GM12878 (cell line): ENCODE results near the gene TDRD12. TPM values are rescaled to one million over a fixed set of nuclear protein-coding genes. Genes with fewer than 3 reads are reported as not detected.

Experiments used
- ATAC-seq: fragments of 200-7000 bp; cut with Tn5 transposase; 3 replicates; pipeline ENCODE4 v1.9.1; 2020; ENCODE audit warnings: mild to moderate bottlenecking, moderate library complexity
- BruUV-seq: library from RNA; stranded (reverse); fragments of 400-500 nt; replicated peaks from 2 replicates; lab custom pipeline; 2021; lab: Mats Ljungman, UMichigan
- CTCF ChIA-PET: fragments of 300-600 bp; sonication (Branson Sonifier 250); formaldehyde crosslinking; extraction: SDS; loops from one replicate; lab custom pipeline; 2021; ENCODE audit warnings: inconsistent platforms; lab: Yijun Ruan, JAX
- POLR2A ChIA-PET: fragments of 350-600 bp; formaldehyde crosslinking; extraction: SDS; loops from one replicate; lab custom pipeline; 2021; ENCODE audit warnings: inconsistent platforms; lab: Charles Lee
- RAD21 ChIA-PET: fragments of 300-600 bp; sonication (Branson Sonifier 250); formaldehyde crosslinking; loops from one replicate; lab custom pipeline; 2023; ENCODE audit warnings: antibody characterized with exemption; ENCODE audit not compliant: unreplicated experiment; lab: Charles Lee
- SMC1A ChIA-PET: fragments of 300-600 bp; sonication (Branson Sonifier 250); formaldehyde crosslinking; loops from one replicate; lab custom pipeline; 2023; ENCODE audit not compliant: unreplicated experiment, uncharacterized antibody; lab: Charles Lee
- DNase-seq: peaks from one replicate; pipeline ENCODE4 v3.0.0-alpha.2; 2011; ENCODE audit warnings: low read depth, low spot score
- FAIRE-seq: peaks from 3 replicates; lab custom pipeline; 2011; peaks lifted over from hg19 to GRCh38; lab: Jason Lieb, UNC
- H2AFZ ChIP-seq: 2 replicates; pipeline ENCODE4 v1.6.0; 2011; ENCODE audit warnings: low read depth, low read length, control low read depth; ENCODE audit not compliant: control insufficient read depth
- H3K27ac ChIP-seq: 2 replicates; pipeline ENCODE4 v1.5.1; 2011; ENCODE audit warnings: control low read depth; ENCODE audit not compliant: control insufficient read depth, insufficient read depth
- H3K27me3 ChIP-seq, 2 experiments: replicated peaks in 1 of 2; 2 replicates each; pipeline versions ENCODE4 v1.6.0 to v1.6.1; 2011; ENCODE audit warnings: low read length in 1 of 2; ENCODE audit not compliant: control insufficient read depth in 2 of 2, insufficient read depth in 2 of 2
- H3K36me3 ChIP-seq, 2 experiments: 2 replicates each; pipeline ENCODE4 v1.5.1; 2011; ENCODE audit warnings: low read length in 1 of 2; ENCODE audit not compliant: control insufficient read depth in 2 of 2, insufficient read depth in 2 of 2
- H3K4me1 ChIP-seq: 2 replicates; pipeline ENCODE4 v1.6.1; 2011; ENCODE audit warnings: mild to moderate bottlenecking, low read length, moderate library complexity, mixed read lengths; ENCODE audit not compliant: control insufficient read depth, insufficient read depth
- H3K4me2 ChIP-seq: 2 replicates; pipeline ENCODE4 v1.6.0; 2011; ENCODE audit warnings: control low read depth; ENCODE audit not compliant: control insufficient read depth, insufficient read depth
- H3K4me3 ChIP-seq: fragments of 200-600 bp; sonication (generic); 2 replicates; pipeline ENCODE4 v1.5.1; 2016
- H3K79me2 ChIP-seq: 2 replicates; pipeline ENCODE4 v1.6.0; 2011; ENCODE audit warnings: low read length; ENCODE audit not compliant: control insufficient read depth, insufficient read depth
- H3K9ac ChIP-seq: 2 replicates; pipeline ENCODE4 v1.8.0; 2011; ENCODE audit warnings: low read length, control low read depth, mixed read lengths; ENCODE audit not compliant: control insufficient read depth, insufficient read depth
- H3K9me3 ChIP-seq: replicated peaks from 3 replicates; pipeline ENCODE4 v1.5.1; 2011; ENCODE audit warnings: mild to moderate bottlenecking, low read length; ENCODE audit not compliant: control insufficient read depth, insufficient read depth
- H4K20me1 ChIP-seq: 2 replicates; pipeline ENCODE4 v1.6.0; 2011; ENCODE audit not compliant: control insufficient read depth, insufficient read depth
- BCLAF1 ChIP-seq: fragments of 450-650 bp; IDR thresholded peaks from 2 replicates; pipeline ENCODE4 v1.6.1; 2017; ENCODE audit warnings: antibody characterized with exemption, mild to moderate bottlenecking, moderate library complexity
- CBFB ChIP-seq: IDR thresholded peaks from 2 replicates; pipeline ENCODE4 v1.6.1; 2016; ENCODE audit warnings: antibody characterized with exemption, low read depth
- CBX5 ChIP-seq: sonication (generic); IDR thresholded peaks from 2 replicates; pipeline ENCODE4 v1.6.1; 2016; ENCODE audit warnings: low read depth, moderate library complexity, mild to moderate bottlenecking, inconsistent platforms
- CEBPB ChIP-seq, 2 experiments: fragments of 150-350 bp in 1 of 2; IDR thresholded peaks; 2 replicates each; pipeline ENCODE4 v1.6.1; 2012 to 2014; ENCODE audit warnings: low read depth in 2 of 2, low read length in 2 of 2, borderline replicate concordance in 1 of 2, inconsistent platforms in 1 of 2
- CREB1 ChIP-seq: IDR thresholded peaks from 2 replicates; pipeline ENCODE4 v1.6.1; 2012; ENCODE audit warnings: low read depth, mild to moderate bottlenecking, inconsistent platforms
- GABPA ChIP-seq: IDR thresholded peaks from 2 replicates; pipeline ENCODE4 v1.6.1; 2014; ENCODE audit warnings: antibody characterized with exemption, low read depth, mild to moderate bottlenecking, inconsistent platforms
- HDAC2 ChIP-seq: fragments of 200-600 bp; sonication (generic); IDR thresholded peaks from 2 replicates; pipeline ENCODE4 v1.6.1; 2017
- NBN ChIP-seq: fragments of 450-650 bp; IDR thresholded peaks from 2 replicates; pipeline ENCODE4 v1.6.1; 2016
- REST ChIP-seq: IDR thresholded peaks from 2 replicates; pipeline ENCODE4 v1.6.1; 2012; ENCODE audit warnings: mild to moderate bottlenecking, low read depth, low read length
- RUNX3 ChIP-seq: IDR thresholded peaks from 2 replicates; pipeline ENCODE4 v1.6.1; 2012; ENCODE audit warnings: low read length, inconsistent platforms
- SREBF1 ChIP-seq: IDR thresholded peaks from 2 replicates; pipeline ENCODE4 v1.6.1; 2012; ENCODE audit warnings: mild to moderate bottlenecking, low read length
- STAT1 ChIP-seq: fragments of 450-650 bp; conservative IDR thresholded peaks from 2 replicates; pipeline ENCODE4 v1.6.1; 2014; ENCODE audit warnings: antibody characterized with exemption, mild to moderate bottlenecking
- TARDBP ChIP-seq: IDR thresholded peaks from 2 replicates; pipeline ENCODE4 v1.6.1; 2016; ENCODE audit warnings: borderline replicate concordance
- TCF12 ChIP-seq: IDR thresholded peaks from 2 replicates; pipeline ENCODE4 v1.6.1; 2011; ENCODE audit warnings: low read depth, mild to moderate bottlenecking, low read length
- USF1 ChIP-seq: IDR thresholded peaks from 2 replicates; pipeline ENCODE4 v1.6.1; 2011; ENCODE audit warnings: borderline replicate concordance, low read depth, mild to moderate bottlenecking, moderate library complexity, mixed read lengths, low read length; ENCODE audit not compliant: insufficient read depth; ENCODE audit errors: extremely low read length
- YBX1 ChIP-seq: fragments of 450-650 bp; IDR thresholded peaks from 2 replicates; pipeline ENCODE4 v1.6.1; 2016; ENCODE audit warnings: antibody characterized with exemption
- WGBS: methylation state at CpG from one replicate; pipeline ENCODE4 v1.1.6; 2016; ENCODE audit warnings: low lambda C conversion rate; ENCODE audit not compliant: insufficient replicate concordance, insufficient coverage; ENCODE audit errors: missing lambda C conversion rate; 5-methylcytosine and 5-hydroxymethylcytosine counted together
- in situ Hi-C: fragments of 300-500 bp; cut with MboI; formaldehyde crosslinking; loops from 9 replicates; pipeline ENCODE4 v1.14.3; 2018; ENCODE audit warnings: mixed read lengths
- intact Hi-C: fragments of 100-400 bp; cut with micrococcal nuclease; formaldehyde crosslinking; loops from one replicate; pipeline ENCODE4 v1.14.2; 2022; ENCODE audit not compliant: unreplicated experiment
- polyA plus RNA-seq, 11 experiments: library from polyadenylated mRNA; depleted of rRNA in 4 of 11; unstranded in 6 of 11; stranded (reverse) in 5 of 11; fragments of >200 nt; fragmentation: Nextera tagmentation in 4 of 11; fragmentation: Illumina TruSeq in 1 of 11; extraction: Ambion mirVana in 4 of 11; extraction: Trizol in 1 of 11; gene quantifications; 1 replicate in 1 of 11; 2 replicates in 10 of 11; pipeline versions ENCODE4 v1.2.1 to v1.2.3, GENCODE V29; 2011 to 2016; ENCODE audit warnings: inconsistent platforms in 2 of 11, missing spikeins in 2 of 11, low read depth in 1 of 11
- total RNA-seq, 4 experiments: library from RNA; depleted of rRNA in 3 of 4; stranded (reverse); fragments of >200 nt in 3 of 4; fragmentation: Illumina TruSeq in 1 of 4; extraction: Trizol in 1 of 4; gene quantifications; 2 replicates each; pipeline versions ENCODE4 v1.2.1 to v1.2.3, GENCODE V29; 2013 to 2021

Gene TDRD12
- total and polyA plus RNA-seq, 10 of the 15 experiments (the other 5 are each of a cell fraction or from before 2014, with no cell fraction given) = 0.08 to 0.15 TPM; not detected in 8

GRCh38 chr19:32824191-32824751 lies 104.7 kb downstream of the TDRD12 start:
- BruUV-seq = no TSS peak
- H3K36me3 ChIP-seq = no peaks in the 10 kb centered on the region
- POLR2A ChIA-PET = no interaction called here
- no peaks in the 10 kb centered on the region for H4K20me1 ChIP-seq
- no peak overlapping the region for H3K27ac ChIP-seq
- H3K9ac ChIP-seq = no peak overlapping the region
- no peak overlapping the region for H3K4me3 ChIP-seq
- intact Hi-C loops = no loop called here
- RAD21 ChIA-PET = no interaction called here
- CTCF ChIA-PET = interaction anchor here (0.6 kb wide), 1 partner anchor 58 kb away, joined by 3 read pairs; no protein-coding TSS in a partner anchor
- SMC1A ChIA-PET = no interaction called here
- WGBS = 20% methylated on average over 20 of the region's 20 CpGs
- ATAC-seq (no peak), DNase-seq (no peak), FAIRE-seq (no peak)
- peaks cover 6% of the 10 kb centered on the region; the same call in 1 of the 2 replicates for H3K4me1 ChIP-seq
- TF ChIP-seq TARDBP (no peak), CEBPB (IDR thresholded peaks at IDR 0.05; ENCODE audit: borderline replicate concordance in 1 of 2, low read depth in 2 of 2, low read length in 2 of 2) (no peak), BCLAF1 (no peak), USF1 (no peak), CBX5 (no peak), NBN (no peak), CREB1 (no peak), STAT1 (no peak), GABPA (no peak), TCF12 (no peak), HDAC2 (no peak), CBFB (no peak), REST (no peak), SREBF1 (no peak), YBX1 (no peak), RUNX3 (no peak)
- peaks cover 0 to 3% of the 10 kb centered on the region in 2 experiments; a peak in 2 of 4 replicates for H3K27me3 ChIP-seq
- no peaks in the 10 kb centered on the region for H3K79me2 ChIP-seq
- no peaks in the 10 kb centered on the region for H3K9me3 ChIP-seq
- in situ Hi-C loops = no loop called here
- H3K4me2 ChIP-seq = no peak overlapping the region
- no peak overlapping the region for H2AFZ ChIP-seq
